ENCODE data around the gene MMADHC. TPM values are rescaled to one million over a fixed set of nuclear protein-coding genes. Genes with fewer than 3 reads are reported as not detected.

MMADHC gene
- total and polyA plus RNA-seq, 2 donors (not counting 1 experiment from before 2014, with no cell fraction given), result 26.8 to 55.9 TPM

DNA sequence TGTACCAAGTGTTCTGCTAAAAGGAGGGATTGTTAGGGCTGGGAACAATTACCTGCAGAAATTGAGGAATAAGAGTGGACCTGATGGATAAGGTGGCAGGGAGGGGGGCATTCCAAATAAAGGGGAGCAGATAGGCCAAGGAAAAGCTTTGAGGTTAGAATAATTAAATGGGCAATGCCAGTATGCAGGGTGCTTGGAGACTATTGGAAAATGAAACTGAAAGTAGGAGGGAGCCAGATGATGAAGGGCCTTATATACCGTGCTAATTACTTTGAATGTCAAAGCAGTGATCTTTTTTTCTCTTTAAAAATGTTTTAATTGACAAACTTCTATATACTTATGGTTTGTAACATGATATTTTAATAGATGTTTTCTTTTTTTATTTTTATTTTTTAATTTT is 42.9 kb downstream of the MMADHC start:
- intact Hi-C loops (cut with micrococcal nuclease), result no loop called here
- Histone ChIP-seq H3K9me3 (ENCODE audit: control extremely low read depth in 1 of 3, control insufficient read depth in 2 of 3, insufficient read depth in 1 of 3, low read length in 2 of 3) (no peaks in the 10 kb centered on the region), H3K27ac (ENCODE audit: low read length in 2 of 2) (no peak overlapping the region), H3K4me3 (ENCODE audit: control extremely low read depth in 1 of 5, extremely low read depth in 1 of 5, insufficient read depth in 1 of 5, low read depth in 2 of 5, low read length in 4 of 5) (no peak overlapping the region), H3K27me3 (replicated peaks in 1 of 4; ENCODE audit: control extremely low read depth in 1 of 4, control insufficient read depth in 3 of 4, insufficient read depth in 4 of 4, low read length in 3 of 4) (no peaks in the 10 kb centered on the region), H3K79me2 (ENCODE audit: control insufficient read depth, insufficient read depth, low read length) (no peaks in the 10 kb centered on the region), H4K20me1 (ENCODE audit: control insufficient read depth, insufficient read depth, low read length, poor library complexity, severe bottlenecking) (no peaks in the 10 kb centered on the region), H3K4me1 (ENCODE audit: control insufficient read depth in 2 of 2, insufficient read depth in 2 of 2, low read length in 2 of 2) (no peaks in the 10 kb centered on the region), H3K36me3 (replicated peaks in 1 of 2; ENCODE audit: control extremely low read depth in 1 of 2, control insufficient read depth in 1 of 2, extremely low read depth in 1 of 2, insufficient read depth in 2 of 2, low read length in 1 of 2) (no peaks in the 10 kb centered on the region), H3K9ac (ENCODE audit: low read length) (no peak overlapping the region), H3K4me2 (replicated peaks; ENCODE audit: low read depth, low read length, poor library complexity, severe bottlenecking) (no peak overlapping the region), H2AFZ (ENCODE audit: insufficient read depth, low read depth, low read length, poor library complexity, severe bottlenecking) (peak overlapping the region; percentile 9)
- Mint-ChIP-seq H3K27me3 (no peaks in the 10 kb centered on the region), H3K4me3 (no peak overlapping the region), H3K27ac (no peak overlapping the region), H3K4me1 (peaks cover 3% of the 10 kb centered on the region), H3K9me3 (ENCODE audit: insufficient read depth) (no peaks in the 10 kb centered on the region)
- POLR2A ChIA-PET, result no interaction called here
- DNase-seq (no peak), ATAC-seq (ENCODE audit: low read depth) (no peak)
- CTCF ChIA-PET, result no interaction called here
- TF ChIP-seq CTCF (IDR thresholded peaks at IDR 0.05) (no peak), EZH2 (IDR thresholded peaks at IDR 0.05; ENCODE audit: borderline replicate concordance, insufficient read depth, low read depth, low read length, poor library complexity, severe bottlenecking) (no peak)
- no CpG with 5 or more reads among the region's 1 CpG for WGBS (ENCODE audit: insufficient coverage)

DNA sequence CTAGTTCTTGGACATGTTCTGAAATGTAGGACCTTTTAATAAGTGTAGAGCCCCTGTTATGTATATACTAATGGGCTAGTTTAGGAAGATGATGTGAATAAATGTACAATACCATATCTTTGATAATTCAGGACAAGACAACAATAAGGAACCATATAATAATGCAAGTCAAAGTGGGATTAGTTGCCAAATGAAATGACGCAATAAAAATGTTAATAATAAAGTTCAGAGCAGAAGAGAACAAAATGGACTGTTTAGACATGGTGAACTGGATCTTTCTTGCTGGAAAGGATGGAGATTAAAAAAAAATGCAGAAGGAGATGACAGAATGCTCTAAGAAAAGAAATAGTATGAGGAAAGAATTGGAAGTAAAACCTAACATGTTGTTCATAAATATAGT is 43.7 kb downstream of the MMADHC start:
- H3K79me2 ChIP-seq (ENCODE audit: control insufficient read depth, insufficient read depth, low read length), result no peaks in the 10 kb centered on the region
- no peak overlapping the region for H3K4me2 ChIP-seq (replicated peaks; ENCODE audit: low read depth, low read length, poor library complexity, severe bottlenecking)
- intact Hi-C loops (cut with micrococcal nuclease), result no loop called here
- Mint-ChIP-seq H3K27ac (no peak overlapping the region), H3K4me1 (peaks cover 3% of the 10 kb centered on the region), H3K27me3 (no peaks in the 10 kb centered on the region), H3K4me3 (no peak overlapping the region), H3K9me3 (ENCODE audit: insufficient read depth) (no peaks in the 10 kb centered on the region)
- no peak overlapping the region for H2AFZ ChIP-seq (ENCODE audit: insufficient read depth, low read depth, low read length, poor library complexity, severe bottlenecking)
- H3K4me1 ChIP-seq (ENCODE audit: control insufficient read depth in 2 of 2, insufficient read depth in 2 of 2, low read length in 2 of 2), result no peaks in the 10 kb centered on the region
- H3K27me3 ChIP-seq (replicated peaks in 1 of 4; ENCODE audit: control extremely low read depth in 1 of 4, control insufficient read depth in 3 of 4, insufficient read depth in 4 of 4, low read length in 3 of 4), result no peaks in the 10 kb centered on the region
- H3K36me3 ChIP-seq (replicated peaks in 1 of 2; ENCODE audit: control extremely low read depth in 1 of 2, control insufficient read depth in 1 of 2, extremely low read depth in 1 of 2, insufficient read depth in 2 of 2, low read length in 1 of 2), result no peaks in the 10 kb centered on the region
- no peak for TF ChIP-seq CTCF (IDR thresholded peaks at IDR 0.05)
- no peak for TF ChIP-seq EZH2 (IDR thresholded peaks at IDR 0.05; ENCODE audit: borderline replicate concordance, insufficient read depth, low read depth, low read length, poor library complexity, severe bottlenecking)
- no peaks in the 10 kb centered on the region for H3K9me3 ChIP-seq (ENCODE audit: control extremely low read depth in 1 of 3, control insufficient read depth in 2 of 3, insufficient read depth in 1 of 3, low read length in 2 of 3)
- ATAC-seq (ENCODE audit: low read depth), result no peak
- no peak overlapping the region for H3K4me3 ChIP-seq (ENCODE audit: control extremely low read depth in 1 of 5, extremely low read depth in 1 of 5, insufficient read depth in 1 of 5, low read depth in 2 of 5, low read length in 4 of 5)
- WGBS (ENCODE audit: insufficient coverage), result 100% methylated on average over 1 of the region's 1 CpG
- ChIA-PET POLR2A (no interaction called here), CTCF (no interaction called here)
- no peak overlapping the region for H3K9ac ChIP-seq (ENCODE audit: low read length)
- no peak for DNase-seq
- H3K27ac ChIP-seq (ENCODE audit: low read length in 2 of 2), result no peak overlapping the region
- no peaks in the 10 kb centered on the region for H4K20me1 ChIP-seq (ENCODE audit: control insufficient read depth, insufficient read depth, low read length, poor library complexity, severe bottlenecking)

All from B cell (primary cell).